GM18951 (cell line): Measurements from ENCODE around the gene NTN4.

Source experiments
- POLR2A ChIP-seq: IDR thresholded peaks from 4 replicates; pipeline ENCODE4 v1.6.1; 2011; ENCODE audit warnings: mild to moderate bottlenecking; ENCODE audit not compliant: insufficient read length, insufficient read depth; ENCODE audit errors: extremely low read depth
- in situ Hi-C: fragments of 300-500 bp; cut with MboI; formaldehyde crosslinking; loops from one replicate; pipeline ENCODE4 v1.12.0; 2022; ENCODE audit warnings: low sequenced_read_pairs, mixed read lengths, inconsistent platforms; ENCODE audit not compliant: unreplicated experiment

Gene NTN4

DNA sequence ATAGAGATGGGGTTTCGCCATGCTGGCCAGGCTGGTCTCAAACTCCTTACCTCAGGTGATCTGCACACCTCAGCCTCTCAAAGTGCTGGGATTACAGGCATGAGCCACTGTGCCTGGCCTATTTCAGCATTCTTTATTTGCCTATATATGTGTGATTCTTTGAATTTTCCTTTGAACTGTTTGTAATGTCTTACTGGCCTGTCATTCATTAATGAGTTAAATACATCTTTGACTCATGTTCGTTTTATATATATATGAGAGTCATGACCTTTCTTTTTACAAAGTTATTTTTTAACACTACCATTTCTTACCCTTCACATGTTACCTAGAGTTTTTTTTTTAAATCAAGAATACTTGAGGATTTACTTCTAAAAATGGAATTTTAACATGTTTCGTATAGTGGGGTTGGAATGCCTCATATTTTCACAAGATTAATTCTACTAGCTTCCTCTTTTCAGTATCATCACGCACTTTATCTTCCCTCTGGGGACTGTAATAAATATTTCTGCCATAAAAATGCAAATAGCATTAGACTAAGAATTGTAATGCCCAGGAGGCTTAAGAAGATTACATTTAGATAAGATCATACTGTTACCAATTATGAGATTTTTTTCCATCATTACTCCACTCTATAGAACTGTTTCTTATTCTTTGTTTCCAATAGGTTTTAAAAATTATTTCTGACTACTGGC, 66.7 kb downstream of the NTN4 start:
- in situ Hi-C loops = no loop called here

DNA sequence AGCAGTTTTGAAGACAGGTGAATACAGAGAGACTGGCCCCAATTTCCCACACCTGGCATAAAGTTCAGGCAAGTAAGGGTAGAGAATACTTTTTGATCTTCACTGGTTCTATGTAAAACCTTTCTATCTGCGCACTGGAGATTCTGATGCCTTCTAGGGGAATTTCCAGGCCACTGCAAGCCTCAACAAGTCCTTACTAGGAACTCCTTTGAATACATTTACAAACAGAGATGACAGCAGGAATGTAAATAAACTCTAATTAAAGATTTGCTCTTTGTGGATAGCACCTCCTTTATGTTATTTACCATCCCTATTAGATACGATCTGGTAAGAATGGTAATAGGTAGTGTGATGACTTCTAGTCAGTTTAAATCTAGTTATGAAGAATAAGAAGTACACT, 69.2 kb downstream of the NTN4 start:
- in situ Hi-C loops = no loop called here
- TF ChIP-seq POLR2A = no peak

More for the DNA sequence above, 66.7 kb downstream of the NTN4 start:
- TF ChIP-seq POLR2A = no peak

GRCh38 chr12:95720146-95720545, 70.4 kb downstream of the NTN4 start:
- in situ Hi-C loops = no loop called here

DNA sequence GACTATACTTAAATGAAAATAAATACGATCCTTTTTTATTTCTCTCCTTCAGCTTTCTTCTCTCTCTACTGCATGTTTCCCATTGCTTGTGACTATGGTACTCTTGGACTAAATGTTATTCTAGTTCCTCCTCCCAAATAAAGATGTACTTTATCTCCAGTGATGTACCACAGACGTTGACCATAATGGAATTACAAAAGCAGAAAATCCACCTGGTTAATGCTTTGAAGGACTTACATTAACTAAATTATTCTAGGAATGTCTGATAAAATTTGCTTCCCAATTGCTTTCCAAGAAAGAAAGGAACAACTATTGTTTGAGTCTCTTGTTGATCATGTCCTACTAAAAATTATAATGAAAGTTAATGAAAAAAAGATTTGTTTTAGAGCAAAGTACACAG, 71.8 kb downstream of the NTN4 start:
- in situ Hi-C loops = no loop called here
- TF ChIP-seq POLR2A = no peak

More at GRCh38 chr12:95720146-95720545, 70.4 kb downstream of the NTN4 start:
- no peak for TF ChIP-seq POLR2A

- TF ChIP-seq POLR2A = no peak
Observed at GRCh38 chr12:95718006-95718431, 72.5 kb downstream of the NTN4 start.

DNA sequence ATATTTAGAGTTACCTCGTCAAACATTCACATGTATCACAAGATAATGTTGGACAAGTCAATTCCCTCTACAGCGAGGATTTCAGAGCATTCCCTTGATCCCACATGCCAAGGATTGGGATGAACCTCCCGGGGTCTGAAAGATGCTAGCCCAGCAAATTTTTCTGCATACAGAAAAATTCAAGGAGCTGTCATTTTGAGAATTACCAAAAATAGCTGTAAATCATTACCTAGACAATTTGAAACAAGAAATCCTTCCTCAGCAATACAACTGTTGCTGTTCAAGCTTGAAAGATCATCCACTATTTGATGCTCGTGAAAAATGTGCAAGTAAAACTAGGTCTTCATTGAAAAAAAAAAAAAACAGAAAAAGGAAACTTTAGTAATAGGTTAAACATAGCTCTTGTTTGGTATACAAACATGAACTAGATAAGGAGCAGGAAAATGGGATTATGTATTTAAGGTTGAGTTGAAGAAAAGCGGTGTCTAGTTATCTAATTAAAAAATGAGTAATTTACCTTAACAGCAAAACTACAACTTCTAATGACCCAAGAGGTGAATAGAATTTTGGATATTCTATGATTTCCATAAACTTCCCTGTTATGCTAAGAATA, 73.1 kb downstream of the NTN4 start:
- TF ChIP-seq POLR2A = no peak
- in situ Hi-C loops = no loop called here

More at GRCh38 chr12:95718006-95718431, 72.5 kb downstream of the NTN4 start:
- in situ Hi-C loops = no loop called here

DNA sequence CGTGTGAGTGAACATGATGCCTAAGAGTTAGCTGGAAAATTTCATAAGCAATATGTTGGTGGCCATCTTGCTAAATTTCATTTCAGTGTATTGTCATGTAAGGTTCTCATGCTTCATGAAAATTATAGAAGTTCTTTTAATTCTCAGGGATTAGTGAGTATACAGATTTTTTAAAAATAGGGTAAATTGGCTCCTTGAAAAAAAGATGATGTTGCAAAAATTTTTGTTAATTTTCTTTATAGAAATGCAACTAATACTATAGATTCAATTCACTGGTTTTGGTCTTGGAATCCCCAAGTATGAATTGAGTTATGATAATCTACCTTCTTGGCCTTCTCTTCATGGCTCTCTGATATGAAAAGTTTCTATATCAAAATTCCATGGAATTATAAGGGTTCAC, 75.4 kb downstream of the NTN4 start:
- no peak for TF ChIP-seq POLR2A
- in situ Hi-C loops = no loop called here

GRCh38 chr12:95712269-95712668, 78.3 kb downstream of the NTN4 start:
- in situ Hi-C loops = no loop called here
- no peak for TF ChIP-seq POLR2A

DNA sequence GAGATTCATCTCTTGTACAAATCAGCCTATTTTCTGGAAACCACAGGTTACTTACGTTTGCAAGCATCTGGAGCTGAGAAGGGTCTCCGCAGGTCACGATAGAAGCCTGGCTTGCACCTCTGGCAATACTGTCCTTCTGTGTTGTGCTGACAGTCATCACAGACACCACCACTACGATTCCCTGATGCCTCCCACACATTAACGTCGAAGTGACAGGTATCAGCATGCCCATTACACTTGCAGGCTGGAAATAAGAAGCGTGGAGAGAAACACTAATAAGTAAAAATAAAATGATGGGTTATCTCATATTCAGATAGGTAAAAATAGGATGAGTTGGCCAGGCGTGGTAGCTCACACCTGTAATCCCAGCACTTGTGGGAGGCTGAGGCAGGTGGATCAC, 80.2 kb downstream of the NTN4 start:
- TF ChIP-seq POLR2A = no peak
- in situ Hi-C loops = no loop called here

GRCh38 chr12:95709152-95709551, 81.4 kb downstream of the NTN4 start:
- in situ Hi-C loops = no loop called here
- no peak for TF ChIP-seq POLR2A

GRCh38 chr12:95705143-95705542, 85.4 kb downstream of the NTN4 start:
- TF ChIP-seq POLR2A = no peak
- in situ Hi-C loops = no loop called here

DNA sequence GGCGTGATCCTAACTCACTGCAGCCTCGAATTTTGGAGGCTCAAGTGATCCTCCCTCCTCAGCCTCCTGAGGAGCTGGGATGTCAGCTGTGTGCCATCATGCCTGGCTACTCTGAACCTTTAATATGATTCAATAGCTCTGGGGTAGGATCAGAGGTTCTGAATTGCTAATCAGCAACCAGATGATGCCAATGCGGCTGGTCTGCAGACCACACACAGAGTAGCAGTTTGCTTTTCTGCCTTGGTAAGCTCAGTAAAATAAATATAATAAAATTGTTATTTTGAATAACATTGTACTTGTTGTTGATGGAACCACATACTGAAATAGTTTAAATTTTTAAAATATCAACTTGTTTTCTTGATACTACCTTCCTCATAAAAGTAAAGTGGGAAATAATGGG, 86.6 kb downstream of the NTN4 start:
- TF ChIP-seq POLR2A = no peak
- in situ Hi-C loops = no loop called here

GRCh38 chr12:95701722-95702418, 88.7 kb downstream of the NTN4 start:
- no peak for TF ChIP-seq POLR2A
- in situ Hi-C loops = no loop called here

GRCh38 chr12:95701275-95701674, 89.3 kb downstream of the NTN4 start:
- in situ Hi-C loops = no loop called here
- TF ChIP-seq POLR2A = no peak
